GM12878 (cell line): ENCODE data around the gene LRRC55. TPM values are rescaled to one million over a fixed set of nuclear protein-coding genes. Genes with fewer than 3 reads are reported as not detected.

ENCODE experiments used
- ATAC-seq: fragments of 200-7000 bp; cut with Tn5 transposase; 3 replicates; pipeline ENCODE4 v1.9.1; 2020; ENCODE audit warnings: mild to moderate bottlenecking, moderate library complexity
- BruUV-seq: library from RNA; stranded (reverse); fragments of 400-500 nt; replicated peaks from 2 replicates; lab custom pipeline; 2021; lab: Mats Ljungman, UMichigan
- CTCF ChIA-PET: fragments of 300-600 bp; sonication (Branson Sonifier 250); formaldehyde crosslinking; extraction: SDS; loops from one replicate; lab custom pipeline; 2021; ENCODE audit warnings: inconsistent platforms; lab: Yijun Ruan, JAX
- POLR2A ChIA-PET: fragments of 350-600 bp; formaldehyde crosslinking; extraction: SDS; loops from one replicate; lab custom pipeline; 2021; ENCODE audit warnings: inconsistent platforms; lab: Charles Lee
- RAD21 ChIA-PET: fragments of 300-600 bp; sonication (Branson Sonifier 250); formaldehyde crosslinking; loops from one replicate; lab custom pipeline; 2023; ENCODE audit warnings: antibody characterized with exemption; ENCODE audit not compliant: unreplicated experiment; lab: Charles Lee
- SMC1A ChIA-PET: fragments of 300-600 bp; sonication (Branson Sonifier 250); formaldehyde crosslinking; loops from one replicate; lab custom pipeline; 2023; ENCODE audit not compliant: unreplicated experiment, uncharacterized antibody; lab: Charles Lee
- DNase-seq: peaks from one replicate; pipeline ENCODE4 v3.0.0-alpha.2; 2011; ENCODE audit warnings: low read depth, low spot score
- FAIRE-seq: peaks from 3 replicates; lab custom pipeline; 2011; peaks lifted over from hg19 to GRCh38; lab: Jason Lieb, UNC
- H2AFZ ChIP-seq: 2 replicates; pipeline ENCODE4 v1.6.0; 2011; ENCODE audit warnings: low read depth, low read length, control low read depth; ENCODE audit not compliant: control insufficient read depth
- H3K27ac ChIP-seq: 2 replicates; pipeline ENCODE4 v1.5.1; 2011; ENCODE audit warnings: control low read depth; ENCODE audit not compliant: control insufficient read depth, insufficient read depth
- H3K27me3 ChIP-seq, 2 experiments: replicated peaks in 1 of 2; 2 replicates each; pipeline versions ENCODE4 v1.6.0 to v1.6.1; 2011; ENCODE audit warnings: low read length in 1 of 2; ENCODE audit not compliant: control insufficient read depth in 2 of 2, insufficient read depth in 2 of 2
- H3K36me3 ChIP-seq, 2 experiments: 2 replicates each; pipeline ENCODE4 v1.5.1; 2011; ENCODE audit warnings: low read length in 1 of 2; ENCODE audit not compliant: control insufficient read depth in 2 of 2, insufficient read depth in 2 of 2
- H3K4me1 ChIP-seq: 2 replicates; pipeline ENCODE4 v1.6.1; 2011; ENCODE audit warnings: mild to moderate bottlenecking, low read length, moderate library complexity, mixed read lengths; ENCODE audit not compliant: control insufficient read depth, insufficient read depth
- H3K4me2 ChIP-seq: 2 replicates; pipeline ENCODE4 v1.6.0; 2011; ENCODE audit warnings: control low read depth; ENCODE audit not compliant: control insufficient read depth, insufficient read depth
- H3K4me3 ChIP-seq: fragments of 200-600 bp; sonication (generic); 2 replicates; pipeline ENCODE4 v1.5.1; 2016
- H3K79me2 ChIP-seq: 2 replicates; pipeline ENCODE4 v1.6.0; 2011; ENCODE audit warnings: low read length; ENCODE audit not compliant: control insufficient read depth, insufficient read depth
- H3K9ac ChIP-seq: 2 replicates; pipeline ENCODE4 v1.8.0; 2011; ENCODE audit warnings: low read length, control low read depth, mixed read lengths; ENCODE audit not compliant: control insufficient read depth, insufficient read depth
- H3K9me3 ChIP-seq: replicated peaks from 3 replicates; pipeline ENCODE4 v1.5.1; 2011; ENCODE audit warnings: mild to moderate bottlenecking, low read length; ENCODE audit not compliant: control insufficient read depth, insufficient read depth
- H4K20me1 ChIP-seq: 2 replicates; pipeline ENCODE4 v1.6.0; 2011; ENCODE audit not compliant: control insufficient read depth, insufficient read depth
- BHLHE40 ChIP-seq, 2 experiments: fragments of 450-650 bp in 1 of 2; IDR thresholded peaks; 2 replicates each; pipeline ENCODE4 v1.6.1; 2011 to 2017; ENCODE audit warnings: low read depth in 2 of 2, borderline replicate concordance in 1 of 2, improper control_type of control experiment in 1 of 2, low read length in 1 of 2, mild to moderate bottlenecking in 1 of 2
- CBX3 ChIP-seq: fragments of 200-600 bp; sonication (generic); IDR thresholded peaks from 2 replicates; pipeline ENCODE4 v1.6.1; 2016; ENCODE audit warnings: low read depth, borderline replicate concordance
- CHD1 ChIP-seq: IDR thresholded peaks from 2 replicates; pipeline ENCODE4 v1.6.1; 2012; ENCODE audit warnings: low read depth, low read length, improper control_type of control experiment
- DPF2 ChIP-seq: fragments of 450-650 bp; IDR thresholded peaks from 2 replicates; pipeline ENCODE4 v1.6.1; 2017; ENCODE audit warnings: mild to moderate bottlenecking
- FOXM1 ChIP-seq: IDR thresholded peaks from 2 replicates; pipeline ENCODE4 v1.6.1; 2012; ENCODE audit warnings: low read depth, mild to moderate bottlenecking, inconsistent platforms, low read length, moderate library complexity
- NFYA ChIP-seq: IDR thresholded peaks from 2 replicates; pipeline ENCODE4 v1.6.1; 2011; ENCODE audit warnings: low read depth, mild to moderate bottlenecking, low read length, improper control_type of control experiment, borderline replicate concordance
- NFYB ChIP-seq: IDR thresholded peaks from 2 replicates; pipeline ENCODE4 v1.6.1; 2011; ENCODE audit warnings: low read depth, mild to moderate bottlenecking, low read length, improper control_type of control experiment, moderate library complexity; ENCODE audit not compliant: insufficient read depth
- NR2F1 ChIP-seq: fragments of 450-650 bp; conservative IDR thresholded peaks from 2 replicates; pipeline ENCODE4 v1.6.1; 2017; ENCODE audit warnings: mild to moderate bottlenecking
- RAD51 ChIP-seq: fragments of 450-650 bp; IDR thresholded peaks from 2 replicates; pipeline ENCODE4 v1.6.1; 2016; ENCODE audit warnings: moderate library complexity, mild to moderate bottlenecking, inconsistent platforms
- TCF12 ChIP-seq: IDR thresholded peaks from 2 replicates; pipeline ENCODE4 v1.6.1; 2011; ENCODE audit warnings: low read depth, mild to moderate bottlenecking, low read length
- WGBS: methylation state at CpG from one replicate; pipeline ENCODE4 v1.1.6; 2016; ENCODE audit warnings: low lambda C conversion rate; ENCODE audit not compliant: insufficient replicate concordance, insufficient coverage; ENCODE audit errors: missing lambda C conversion rate; 5-methylcytosine and 5-hydroxymethylcytosine counted together
- in situ Hi-C: fragments of 300-500 bp; cut with MboI; formaldehyde crosslinking; loops from 9 replicates; pipeline ENCODE4 v1.14.3; 2018; ENCODE audit warnings: mixed read lengths
- intact Hi-C: fragments of 100-400 bp; cut with micrococcal nuclease; formaldehyde crosslinking; loops from one replicate; pipeline ENCODE4 v1.14.2; 2022; ENCODE audit not compliant: unreplicated experiment
- polyA plus RNA-seq, 11 experiments: library from polyadenylated mRNA; depleted of rRNA in 4 of 11; unstranded in 6 of 11; stranded (reverse) in 5 of 11; fragments of >200 nt; fragmentation: Nextera tagmentation in 4 of 11; fragmentation: Illumina TruSeq in 1 of 11; extraction: Ambion mirVana in 4 of 11; extraction: Trizol in 1 of 11; gene quantifications; 1 replicate in 1 of 11; 2 replicates in 10 of 11; pipeline versions ENCODE4 v1.2.1 to v1.2.3, GENCODE V29; 2011 to 2016; ENCODE audit warnings: inconsistent platforms in 2 of 11, missing spikeins in 2 of 11, low read depth in 1 of 11
- total RNA-seq, 4 experiments: library from RNA; depleted of rRNA in 3 of 4; stranded (reverse); fragments of >200 nt in 3 of 4; fragmentation: Illumina TruSeq in 1 of 4; extraction: Trizol in 1 of 4; gene quantifications; 2 replicates each; pipeline versions ENCODE4 v1.2.1 to v1.2.3, GENCODE V29; 2013 to 2021
- TF ChIP-seq, protein P1 (sequence below): IDR thresholded peaks from 2 replicates; pipeline ENCODE4 v1.6.1; 2012; ENCODE audit warnings: low read depth, low read length, improper control_type of control experiment
- TF ChIP-seq, protein P2 (sequence below): IDR thresholded peaks from 2 replicates; pipeline ENCODE4 v1.6.1; 2011; ENCODE audit warnings: low read depth, low read length, improper control_type of control experiment, borderline replicate concordance

Gene LRRC55
- total and polyA plus RNA-seq, 10 of the 15 experiments (the other 5 are each of a cell fraction or from before 2014, with no cell fraction given) = 0.01 to 0.04 TPM; not detected in 8

DNA sequence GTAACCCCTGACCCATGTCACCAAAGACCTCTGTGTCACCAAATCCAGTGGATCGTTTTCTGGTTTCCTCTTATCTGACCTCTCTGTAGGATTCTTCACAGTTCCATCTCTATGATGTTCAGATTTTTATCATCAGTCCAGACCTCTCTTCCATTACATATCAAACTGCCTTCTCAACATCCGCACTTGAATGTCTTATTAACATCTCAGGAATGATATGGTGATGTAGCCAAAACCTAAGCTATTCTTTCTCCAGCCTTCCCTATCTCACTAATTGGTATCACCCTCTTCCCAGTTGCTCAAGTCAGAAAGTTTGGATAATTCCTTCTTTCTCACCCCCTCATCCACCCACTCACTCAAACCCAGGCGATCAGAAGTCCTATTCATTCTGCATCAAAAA lies 41.8 kb downstream of the LRRC55 start:
- H3K27me3 ChIP-seq = no peaks in the 10 kb centered on the region; a peak in 2 of 4 replicates
- H2AFZ ChIP-seq = no peak overlapping the region
- no peak overlapping the region for H3K27ac ChIP-seq
- no peak overlapping the region for H3K4me2 ChIP-seq
- H3K4me3 ChIP-seq = no peak overlapping the region
- RAD21 ChIA-PET = no interaction called here
- ATAC-seq (no peak), DNase-seq (no peak), FAIRE-seq (no peak)
- no peaks in the 10 kb centered on the region for H3K36me3 ChIP-seq
- in situ Hi-C loops = no loop called here
- TF ChIP-seq FOXM1 (no peak), NR2F1 (no peak), NFYB (no peak), TCF12 (no peak), BHLHE40 (IDR thresholded peaks at IDR 0.05; ENCODE audit: borderline replicate concordance in 1 of 2, low read depth in 2 of 2, low read length in 1 of 2) (no peak), RAD51 (no peak), DPF2 (no peak), CBX3 (no peak), CHD1 (no peak), NFYA (no peak)
- TF ChIP-seq, protein P1, sequence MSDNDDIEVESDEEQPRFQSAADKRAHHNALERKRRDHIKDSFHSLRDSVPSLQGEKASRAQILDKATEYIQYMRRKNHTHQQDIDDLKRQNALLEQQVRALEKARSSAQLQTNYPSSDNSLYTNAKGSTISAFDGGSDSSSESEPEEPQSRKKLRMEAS = no peak
- TF ChIP-seq, protein P2, sequence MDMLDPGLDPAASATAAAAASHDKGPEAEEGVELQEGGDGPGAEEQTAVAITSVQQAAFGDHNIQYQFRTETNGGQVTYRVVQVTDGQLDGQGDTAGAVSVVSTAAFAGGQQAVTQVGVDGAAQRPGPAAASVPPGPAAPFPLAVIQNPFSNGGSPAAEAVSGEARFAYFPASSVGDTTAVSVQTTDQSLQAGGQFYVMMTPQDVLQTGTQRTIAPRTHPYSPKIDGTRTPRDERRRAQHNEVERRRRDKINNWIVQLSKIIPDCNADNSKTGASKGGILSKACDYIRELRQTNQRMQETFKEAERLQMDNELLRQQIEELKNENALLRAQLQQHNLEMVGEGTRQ = no peak
- BruUV-seq = no TSS peak
- H4K20me1 ChIP-seq = no peaks in the 10 kb centered on the region
- SMC1A ChIA-PET = no interaction called here
- POLR2A ChIA-PET = no interaction called here
- CTCF ChIA-PET = interaction anchor here (0.7 kb wide), 1 partner anchor 90 kb away, joined by 3 read pairs; no protein-coding TSS in a partner anchor
- H3K9ac ChIP-seq = no peak overlapping the region
- no peaks in the 10 kb centered on the region for H3K9me3 ChIP-seq
- WGBS = 19% methylated on average over 3 of the region's 3 CpGs
- intact Hi-C loops = no loop called here
- no peaks in the 10 kb centered on the region for H3K4me1 ChIP-seq
- no peaks in the 10 kb centered on the region for H3K79me2 ChIP-seq
